OCI-LY7 (cell line): Measurements from ENCODE around the gene PPP1R2. TPM values are rescaled to one million over a fixed set of nuclear protein-coding genes. Genes with fewer than 3 reads are reported as not detected.

ENCODE experiments used
- BruUV-seq: library from RNA; stranded (reverse); fragments of 400-500 nt; replicated peaks from 2 replicates; lab custom pipeline; 2021; lab: Mats Ljungman, UMichigan
- CTCF ChIA-PET: fragments of 300-600 bp; sonication (Branson Sonifier 250); formaldehyde crosslinking; loops from one replicate; lab custom pipeline; 2022; ENCODE audit warnings: antibody characterized with exemption; ENCODE audit not compliant: unreplicated experiment; lab: Charles Lee
- POLR2A ChIA-PET: fragments of 300-600 bp; sonication (Branson Sonifier 250); formaldehyde crosslinking; loops from one replicate; lab custom pipeline; 2022; ENCODE audit warnings: antibody characterized with exemption; lab: Charles Lee
- DNase-seq: peaks from one replicate; pipeline ENCODE4 v3.0.0-alpha.2; 2015; ENCODE audit warnings: low spot score
- H2AFZ ChIP-seq: fragments of 200-600 bp; sonication (generic), shearing (Covaris generic); 2 replicates; pipeline ENCODE4 v1.6.1; 2014; ENCODE audit warnings: mild to moderate bottlenecking, antibody characterized with exemption, low read length, moderate library complexity
- H3K27ac ChIP-seq: fragments of 200-600 bp; sonication (generic); 2 replicates; pipeline ENCODE4 v1.5.1; 2014; ENCODE audit warnings: mixed run types, low read depth, mild to moderate bottlenecking, moderate library complexity, low read length, inconsistent platforms; ENCODE audit not compliant: poor library complexity, severe bottlenecking
- H3K36me3 ChIP-seq: fragments of 200-600 bp; sonication (generic); 2 replicates; pipeline ENCODE4 v1.6.1; 2014; ENCODE audit warnings: mild to moderate bottlenecking, antibody characterized with exemption, low read length, moderate library complexity, mixed read lengths; ENCODE audit not compliant: insufficient read depth
- H3K4me1 ChIP-seq: fragments of 200-600 bp; sonication (generic); 2 replicates; pipeline ENCODE4 v1.5.1; 2014; ENCODE audit warnings: mild to moderate bottlenecking, low read length; ENCODE audit not compliant: insufficient read depth, poor library complexity, severe bottlenecking
- H3K4me2 ChIP-seq: fragments of 200-600 bp; sonication (generic); 2 replicates; pipeline ENCODE4 v1.6.1; 2014; ENCODE audit warnings: mild to moderate bottlenecking, low read length
- H3K4me3 ChIP-seq: fragments of 200-600 bp; sonication (generic); 2 replicates; pipeline ENCODE4 v1.5.1; 2014; ENCODE audit warnings: mild to moderate bottlenecking, low read depth, low read length; ENCODE audit not compliant: poor library complexity, severe bottlenecking
- H3K79me2 ChIP-seq: fragments of 200-600 bp; sonication (generic); 2 replicates; pipeline ENCODE4 v1.6.1; 2016; ENCODE audit warnings: low read depth, mild to moderate bottlenecking, low read length, moderate library complexity, mixed read lengths; ENCODE audit not compliant: insufficient read depth
- H3K9me2 ChIP-seq: fragments of 200-600 bp; sonication (generic); 2 replicates; pipeline ENCODE4 v1.6.1; 2016; ENCODE audit warnings: mild to moderate bottlenecking, low read length, mixed read lengths; ENCODE audit not compliant: insufficient read depth
- H3K9me3 ChIP-seq: fragments of 200-600 bp; sonication (generic); 2 replicates; pipeline ENCODE4 v1.6.1; 2014; ENCODE audit warnings: mild to moderate bottlenecking, mixed run types, low read length, mixed read lengths
- H4K20me1 ChIP-seq: fragments of 200-600 bp; sonication (generic); 2 replicates; pipeline ENCODE4 v1.6.1; 2014; ENCODE audit warnings: mild to moderate bottlenecking, antibody characterized with exemption, low read length, moderate library complexity, mixed read lengths; ENCODE audit not compliant: insufficient read depth
- CTCF ChIP-seq: fragments of 200-600 bp; sonication (generic); conservative IDR thresholded peaks from 2 replicates; pipeline ENCODE4 v1.5.1; 2014; ENCODE audit warnings: mild to moderate bottlenecking, antibody characterized with exemption, low read length, moderate library complexity, mixed read lengths
- EZH2phosphoT487 ChIP-seq: fragments of 200-600 bp; sonication (generic); IDR thresholded peaks from 2 replicates; pipeline ENCODE4 v1.6.1; 2018; ENCODE audit warnings: low read depth, borderline replicate concordance, mild to moderate bottlenecking, mixed run types, antibody characterized with exemption, low read length, moderate library complexity, mixed read lengths
- intact Hi-C: fragments of 100-400 bp; cut with micrococcal nuclease; formaldehyde crosslinking; loops from one replicate; pipeline ENCODE4 v1.10.0; 2022; ENCODE audit not compliant: unreplicated experiment
- total RNA-seq, 2 experiments: library from RNA; depleted of rRNA in 1 of 2; stranded (reverse); fragments of >200 nt in 1 of 2; shearing (Covaris generic) in 1 of 2; gene quantifications; 2 replicates each; pipeline ENCODE4 v1.2.3, GENCODE V29; 2014 to 2022

PPP1R2 gene
- total RNA-seq, 2 experiments from 2014 or later: 91.9 to 239 TPM

DNA sequence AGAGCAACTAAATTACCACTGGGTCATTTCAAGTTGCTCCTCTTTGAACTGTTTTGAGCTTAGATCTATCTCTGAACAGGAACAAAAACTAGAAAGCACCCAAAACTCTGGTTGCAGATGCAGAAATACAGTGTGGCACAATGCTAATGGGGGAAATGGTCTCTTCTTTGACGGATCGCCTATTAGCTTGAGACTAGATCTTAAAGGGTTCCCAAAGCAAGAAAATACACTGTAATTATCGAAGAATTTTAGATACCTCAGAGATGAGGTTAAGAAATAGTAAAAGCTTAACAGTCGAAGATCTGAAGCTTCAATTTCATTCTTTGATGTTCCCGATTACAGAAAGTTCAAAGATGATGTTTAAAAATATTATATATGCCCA lies 818 bp downstream of the PPP1R2 start:
- no peak overlapping the region; the same call in 1 of the 2 replicates for H2AFZ ChIP-seq
- intact Hi-C loops: loop anchor here (1.0 to 5.0 kb wide), 2 partner anchors 102 to 365 kb away; partner anchors contain the start of gene TNK2
- peaks cover 11% of the 10 kb centered on the region; the same call in 1 of the 2 replicates for H3K36me3 ChIP-seq
- H4K20me1 ChIP-seq: peaks cover 13% of the 10 kb centered on the region; the same call in 1 of the 2 replicates
- TF ChIP-seq CTCF: no peak
- no peak for TF ChIP-seq EZH2phosphoT487
- peaks cover 57% of the 10 kb centered on the region for H3K79me2 ChIP-seq
- no peaks in the 10 kb centered on the region for H3K9me2 ChIP-seq
- BruUV-seq: no TSS peak
- peak overlapping the region; percentile 89 for H3K4me3 ChIP-seq
- H3K4me2 ChIP-seq: peak overlapping the region; percentile 86
- CTCF ChIA-PET: interaction anchor here (1.2 kb wide), 1 partner anchor 271 kb away, joined by 8 read pairs; the partner anchor contains the start of gene XXYLT1
- peak; percentile 75 for DNase-seq
- H3K4me1 ChIP-seq: peaks cover 65% of the 10 kb centered on the region
- no peaks in the 10 kb centered on the region for H3K9me3 ChIP-seq
- POLR2A ChIA-PET: interaction anchor here (0.5 to 4.3 kb wide), 14 partner anchors 9 to 1403 kb away, joined by 3 to 28 read pairs (median 4); partner anchors contain the start of gene XXYLT1
- H3K27ac ChIP-seq: peak overlapping the region; percentile 89

- no TSS peak for BruUV-seq
- Histone ChIP-seq H3K9me3 (no peaks in the 10 kb centered on the region), H2AFZ (no peak overlapping the region), H3K9me2 (no peaks in the 10 kb centered on the region), H3K27ac (peak overlapping the region; percentile 89), H3K4me1 (peaks cover 70% of the 10 kb centered on the region), H3K36me3 (peaks cover 15% of the 10 kb centered on the region; the same call in 1 of the 2 replicates), H3K79me2 (peaks cover 75% of the 10 kb centered on the region), H3K4me2 (peak overlapping the region; percentile 86), H3K4me3 (peak overlapping the region; percentile 89), H4K20me1 (peaks cover 18% of the 10 kb centered on the region; the same call in 1 of the 2 replicates)
- CTCF ChIA-PET: no interaction called here
- intact Hi-C loops: loop anchor here (5.0 kb wide), 1 partner anchor 367 kb away; the partner anchor contains the start of gene TNK2
- POLR2A ChIA-PET: interaction anchor here (0.6 to 4.3 kb wide), 4 partner anchors 11 to 271 kb away, joined by 3 to 28 read pairs (median 4); no protein-coding TSS in a partner anchor
- peak; percentile 48 for DNase-seq
- no peak for TF ChIP-seq EZH2phosphoT487
- no peak for TF ChIP-seq CTCF
These were observed 2.6 kb downstream of the PPP1R2 start for GRCh38 chr3:195540511-195540910.

DNA sequence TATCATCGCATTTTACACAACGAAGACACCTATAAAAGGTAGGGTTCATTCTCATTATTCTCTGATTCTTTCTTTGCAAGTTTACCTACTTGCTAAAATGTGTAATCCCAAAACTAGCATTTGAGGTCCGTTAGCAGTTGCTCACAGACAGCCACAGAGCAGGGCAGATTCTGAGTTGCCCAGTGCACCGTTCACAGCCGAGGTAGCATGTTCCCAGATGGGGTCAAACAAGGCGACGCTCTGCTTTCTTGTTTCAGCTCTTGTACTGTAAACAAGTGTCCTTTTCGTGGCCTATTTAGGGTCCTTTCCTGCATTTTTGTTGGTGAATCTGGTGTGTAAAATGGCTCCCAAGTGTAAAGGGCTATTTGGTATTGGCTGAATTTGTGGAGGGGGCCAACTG lies 3.1 kb downstream of the PPP1R2 start:
- Histone ChIP-seq H2AFZ (no peak overlapping the region), H3K9me2 (no peaks in the 10 kb centered on the region), H3K9me3 (no peaks in the 10 kb centered on the region), H4K20me1 (peaks cover 22% of the 10 kb centered on the region; the same call in 1 of the 2 replicates), H3K4me1 (peaks cover 71% of the 10 kb centered on the region), H3K4me3 (peak overlapping the region; percentile 89), H3K79me2 (peaks cover 79% of the 10 kb centered on the region), H3K4me2 (peak overlapping the region; percentile 86), H3K27ac (peak overlapping the region; percentile 89), H3K36me3 (peaks cover 20% of the 10 kb centered on the region; the same call in 1 of the 2 replicates)
- DNase-seq: peak; percentile 32
- TF ChIP-seq CTCF: no peak
- no peak for TF ChIP-seq EZH2phosphoT487
- no TSS peak for BruUV-seq
- ChIA-PET CTCF (no interaction called here), POLR2A (interaction anchor here (4.3 kb wide), 1 partner anchor 12 kb away, joined by 28 read pairs; no protein-coding TSS in a partner anchor)
- intact Hi-C loops: loop anchor here (5.0 kb wide), 1 partner anchor 367 kb away; the partner anchor contains the start of gene TNK2
